ENCODE results near the gene UBE2H.
"Not testable (repeated sequence)": the region's sequence is repeated elsewhere in the genome, so short reads cannot be mapped to it uniquely, and the experiment has no call there.

Gene UBE2H

DNA sequence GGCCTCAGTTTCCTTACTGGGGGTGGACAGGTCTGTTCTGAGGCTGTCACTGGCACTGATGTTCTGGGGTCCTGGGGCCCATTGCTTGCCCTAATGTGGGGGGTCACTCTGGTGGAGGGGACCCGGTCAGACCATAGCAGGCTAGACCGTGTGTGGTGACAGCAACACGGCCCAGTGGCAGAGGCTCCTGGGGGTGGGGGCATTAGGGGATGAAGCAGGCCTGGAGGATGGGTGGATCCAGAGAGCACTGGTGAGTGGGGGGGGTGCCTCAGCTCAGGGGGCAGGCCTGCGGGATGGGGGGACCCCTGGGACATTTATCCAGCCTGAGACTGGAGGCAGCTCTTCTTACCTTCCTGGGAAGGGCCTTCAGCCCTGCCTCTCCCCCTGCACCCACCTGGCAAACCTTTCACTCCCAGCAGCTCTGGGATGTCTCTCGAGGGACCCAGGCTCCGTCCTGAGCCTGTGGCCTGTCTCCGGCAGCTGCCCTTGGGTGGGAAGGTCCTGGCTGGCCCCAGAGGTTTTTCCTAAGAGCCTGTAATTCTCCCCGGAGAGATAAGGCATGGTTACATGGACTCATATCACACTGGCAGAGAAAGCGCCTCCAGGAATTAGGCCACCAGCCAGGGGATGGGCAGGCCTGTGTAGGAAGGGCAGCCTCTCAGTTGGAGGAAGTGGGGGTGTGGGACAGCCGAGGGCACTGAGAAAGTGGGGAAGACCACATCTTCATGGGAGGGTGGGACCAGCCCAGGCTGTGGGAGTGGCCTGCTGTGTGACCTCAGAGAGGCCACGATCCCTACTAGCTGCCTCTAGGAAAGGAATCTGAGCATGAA, 147.7 kb downstream of the UBE2H start:
- DNase-seq = no peak

DNA sequence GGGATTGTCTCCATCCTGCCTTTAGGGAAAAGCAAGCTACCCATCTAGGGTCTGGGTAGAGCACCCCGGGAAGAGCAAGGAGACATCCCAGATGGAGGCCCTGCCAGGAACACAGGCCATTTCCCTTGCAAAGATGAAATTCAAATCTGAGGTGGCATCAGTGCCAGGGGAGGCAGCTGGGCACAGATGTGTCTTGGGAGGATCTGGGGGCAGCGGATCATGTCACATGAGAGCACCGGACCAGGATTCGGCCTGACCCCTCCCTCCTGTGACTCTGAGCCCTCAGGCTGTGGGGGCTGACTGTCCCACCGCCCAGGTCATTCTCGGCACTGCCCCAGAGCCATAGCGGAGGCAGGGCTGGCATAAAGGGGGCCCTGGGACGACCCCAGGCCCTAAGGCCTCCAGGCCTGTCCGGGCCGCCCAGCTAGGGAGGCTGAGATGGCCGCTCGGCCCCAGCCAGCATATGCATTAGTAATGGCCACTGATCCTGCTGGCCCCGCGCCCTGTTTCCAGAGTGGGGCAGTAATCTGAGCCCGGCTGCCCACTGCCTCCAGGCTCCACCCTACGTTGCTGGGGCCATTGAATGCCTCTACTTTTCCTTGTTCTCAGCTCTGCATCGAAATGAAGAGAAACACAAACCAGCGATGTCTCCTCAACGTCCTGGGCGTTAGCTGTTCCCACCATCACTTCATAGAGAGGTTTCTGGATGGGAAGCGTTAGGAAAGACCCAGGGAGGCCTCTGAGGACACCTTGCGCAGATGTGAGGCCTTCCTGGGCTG, 148.5 kb downstream of the UBE2H start:
- DNase-seq = no peak

DNA sequence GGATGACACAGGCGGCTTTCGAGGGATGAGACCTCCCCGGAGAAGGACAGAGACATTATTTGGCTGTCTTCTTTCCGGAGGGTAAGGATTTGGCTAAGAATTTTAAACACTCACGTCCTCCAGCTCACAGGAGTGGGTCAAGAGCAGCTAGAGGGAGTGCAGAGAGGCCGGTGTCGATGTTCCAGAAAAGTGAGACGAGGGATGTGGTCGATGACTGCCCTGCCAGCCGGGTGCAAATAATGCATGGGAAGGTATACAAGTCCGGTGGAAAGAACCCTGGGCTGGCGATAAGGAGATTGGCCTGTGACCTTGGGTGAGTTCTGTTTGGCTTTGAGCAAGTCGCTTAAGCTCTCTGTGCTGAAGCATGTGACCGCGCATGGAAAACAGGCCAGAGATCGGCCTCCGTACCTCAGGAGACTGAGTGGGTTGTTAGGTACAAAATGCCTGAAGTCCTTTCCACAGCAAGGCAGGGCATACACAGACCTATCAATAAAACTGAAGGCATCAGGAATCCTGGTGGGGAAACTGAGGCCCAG, 149.1 kb downstream of the UBE2H start:
- no peak for DNase-seq

DNA sequence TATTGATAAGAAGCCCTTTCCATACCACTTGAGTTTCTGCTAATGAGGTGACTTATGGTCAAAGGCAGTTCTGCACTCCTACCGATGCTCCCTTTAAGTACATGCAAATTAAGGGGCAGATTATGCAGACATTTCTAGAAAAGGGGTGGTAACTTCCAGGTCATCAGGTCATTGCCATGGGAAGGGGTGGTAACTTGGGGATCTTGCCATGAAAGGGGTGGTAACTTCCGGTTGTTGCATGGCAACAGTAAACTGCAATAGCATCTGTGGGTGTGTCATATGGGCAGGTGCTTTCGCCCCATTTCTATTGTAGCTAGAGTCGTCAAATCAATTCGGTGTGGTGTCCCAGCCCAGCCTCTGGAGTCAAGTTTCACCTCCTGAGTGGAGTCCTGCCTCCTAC, 150.9 kb downstream of the UBE2H start:
- no peak for DNase-seq

DNA sequence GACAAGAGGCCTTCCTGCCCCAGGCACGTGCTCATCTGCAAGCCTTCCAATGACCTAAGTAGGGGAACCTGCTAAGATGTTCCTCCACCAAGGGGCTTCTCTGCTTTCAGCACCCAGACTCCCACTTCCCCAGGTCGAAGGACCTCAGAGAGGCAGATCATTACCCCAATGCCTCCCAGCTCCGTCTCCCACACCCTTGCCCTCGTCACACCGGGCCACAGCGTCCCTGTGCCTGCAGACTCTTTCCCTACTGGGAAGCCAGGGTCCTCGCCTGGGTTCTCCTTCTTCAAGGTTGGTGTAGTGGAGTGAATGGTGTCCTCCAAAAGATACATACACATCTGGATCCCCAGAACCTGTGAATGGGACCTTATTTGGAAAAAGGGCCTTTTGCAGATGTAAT, 151.9 kb downstream of the UBE2H start:
- no peak for DNase-seq

DNA sequence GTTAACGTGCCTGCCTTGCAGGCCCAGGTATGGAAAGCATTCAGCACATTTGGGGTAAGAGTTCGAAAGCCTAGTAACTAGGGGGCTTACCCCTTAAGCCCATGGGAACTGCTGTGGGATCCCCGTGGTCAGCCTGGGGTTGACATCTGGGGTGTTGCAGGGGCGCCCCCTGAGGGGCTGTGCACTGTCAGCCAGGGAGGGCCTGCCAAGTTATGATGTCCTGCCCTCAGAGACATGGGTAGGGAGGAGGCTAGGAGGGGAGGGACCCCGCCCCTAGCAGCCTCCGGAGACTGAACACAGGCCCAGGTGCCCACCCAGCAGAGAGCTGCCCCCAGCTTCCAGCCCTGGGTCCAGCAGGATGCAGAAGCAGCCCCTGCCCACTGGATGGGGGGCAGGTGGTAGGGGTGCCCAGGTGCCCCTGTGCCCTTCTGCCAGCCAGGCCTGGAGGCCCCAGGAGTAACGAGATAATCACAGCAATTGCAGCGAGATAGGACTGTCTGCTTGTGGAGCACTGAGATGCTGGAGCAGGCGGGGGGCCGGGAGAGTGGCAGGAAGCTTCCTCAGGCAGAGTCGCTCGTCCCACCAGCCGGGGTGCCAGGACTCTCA, 153.3 kb downstream of the UBE2H start:
- no peak for DNase-seq

DNA sequence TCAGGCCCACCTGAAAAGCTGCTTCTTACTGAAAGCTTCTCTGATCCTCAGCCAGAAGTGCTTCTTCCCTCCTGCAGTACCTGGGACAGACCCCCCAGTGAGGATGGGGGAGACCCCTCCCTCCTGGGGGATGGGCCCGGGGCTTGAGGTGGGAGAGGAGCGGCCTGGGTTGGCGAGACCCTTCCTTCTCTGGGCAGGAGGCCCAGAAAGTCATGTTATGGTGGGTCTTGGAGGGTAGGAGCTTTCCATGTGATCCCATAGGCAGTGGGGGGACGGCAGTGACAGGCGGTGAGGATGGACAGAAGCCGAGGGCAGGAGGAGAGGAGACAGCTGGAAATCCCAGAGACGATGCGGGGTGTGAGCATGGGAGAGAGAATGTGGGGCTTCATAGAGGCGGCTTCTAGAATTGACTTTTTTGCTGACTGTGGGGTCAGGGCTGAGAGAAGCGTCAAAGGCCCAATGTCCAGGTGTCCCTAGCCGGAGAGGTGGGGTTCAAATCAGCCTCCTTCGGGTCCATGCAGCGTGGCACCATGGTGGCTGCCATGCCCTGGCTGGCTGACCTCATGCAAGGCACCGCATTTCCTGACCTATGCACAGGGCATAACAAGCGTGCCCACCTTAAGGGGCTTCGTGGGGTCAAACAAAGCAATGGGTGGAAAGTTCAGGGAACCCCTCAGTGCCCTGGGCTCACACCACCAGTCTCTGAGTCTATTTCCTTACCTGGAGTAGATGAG, 154.0 kb downstream of the UBE2H start:
- no peak for DNase-seq

DNA sequence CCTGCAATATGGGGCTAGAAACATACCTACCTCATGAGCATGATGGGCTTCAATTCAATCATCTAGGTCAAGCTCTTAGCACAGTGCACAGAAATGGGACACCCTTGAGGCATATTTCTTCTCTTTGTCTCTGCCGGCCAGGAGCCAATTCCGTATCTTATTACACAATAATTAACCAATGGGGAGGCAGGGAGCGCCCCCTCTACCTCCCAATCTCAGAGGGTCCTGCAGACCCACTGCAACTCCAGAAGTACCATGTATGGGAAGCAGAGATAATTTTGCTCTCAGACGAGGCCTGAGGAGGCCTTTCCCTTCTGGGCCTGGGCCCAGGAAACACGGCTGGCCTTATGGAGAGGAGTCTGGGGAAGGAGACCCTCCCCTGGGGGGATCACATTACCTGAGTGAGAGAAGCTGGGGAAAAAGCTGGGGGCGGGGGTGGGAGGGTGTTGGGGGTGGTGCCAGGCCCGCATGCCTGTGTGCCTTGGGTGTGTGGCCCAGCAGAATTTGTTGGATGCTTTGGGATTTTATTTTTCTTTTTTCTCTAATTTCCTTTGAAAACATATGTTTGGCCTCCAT, 155.5 kb downstream of the UBE2H start:
- DNase-seq = no peak

DNA sequence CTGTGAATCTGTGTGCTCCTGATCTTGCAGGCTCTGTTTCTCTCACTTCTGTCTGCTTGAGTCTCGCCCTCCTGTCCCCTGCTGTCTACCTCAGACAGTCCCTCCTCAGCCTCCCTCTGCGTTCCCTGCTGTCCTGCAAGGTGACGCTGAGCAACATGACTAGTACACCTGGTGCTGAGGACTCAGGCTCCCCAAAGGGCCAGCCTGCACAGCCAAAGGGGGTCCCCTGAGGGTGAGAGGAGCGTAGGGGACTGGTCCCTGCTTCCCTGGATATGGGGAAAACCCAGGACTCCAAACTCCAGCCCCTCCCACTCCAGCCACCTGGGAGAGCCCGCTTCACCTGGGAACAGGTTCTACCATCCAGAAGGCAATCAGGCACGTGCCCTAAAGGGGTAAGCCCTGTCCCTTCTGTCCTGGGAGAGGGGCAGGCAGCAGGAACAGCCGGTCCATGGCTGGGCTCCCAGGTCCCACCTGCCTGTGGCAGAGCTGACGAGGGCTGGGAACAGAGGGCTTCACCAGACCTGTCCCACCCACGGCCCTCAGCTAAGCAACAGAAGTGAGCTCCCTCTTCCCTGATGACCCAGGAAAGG, 156.5 kb downstream of the UBE2H start:
- no peak for DNase-seq

DNA sequence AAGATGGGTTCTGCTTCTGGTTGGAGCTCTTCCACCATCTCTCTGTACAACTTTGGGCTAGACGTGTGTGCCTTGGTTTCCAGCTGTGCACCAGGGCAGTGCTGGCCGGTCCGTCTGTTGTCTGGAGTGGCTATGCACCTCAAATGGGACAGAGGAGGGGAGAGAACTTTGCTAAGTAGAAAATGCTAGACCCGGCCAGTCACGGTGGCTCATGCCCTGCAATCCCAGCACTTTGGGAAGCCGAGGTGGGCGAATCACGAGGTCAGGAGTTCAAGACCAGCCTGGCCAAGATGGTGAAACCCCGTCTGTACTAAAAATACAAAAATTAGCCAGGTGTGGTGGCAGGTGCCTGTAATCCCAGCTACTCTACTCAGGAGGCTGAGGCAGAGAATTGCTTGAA, 158.3 kb downstream of the UBE2H start:
- not testable (repeated sequence) for DNase-seq

DNA sequence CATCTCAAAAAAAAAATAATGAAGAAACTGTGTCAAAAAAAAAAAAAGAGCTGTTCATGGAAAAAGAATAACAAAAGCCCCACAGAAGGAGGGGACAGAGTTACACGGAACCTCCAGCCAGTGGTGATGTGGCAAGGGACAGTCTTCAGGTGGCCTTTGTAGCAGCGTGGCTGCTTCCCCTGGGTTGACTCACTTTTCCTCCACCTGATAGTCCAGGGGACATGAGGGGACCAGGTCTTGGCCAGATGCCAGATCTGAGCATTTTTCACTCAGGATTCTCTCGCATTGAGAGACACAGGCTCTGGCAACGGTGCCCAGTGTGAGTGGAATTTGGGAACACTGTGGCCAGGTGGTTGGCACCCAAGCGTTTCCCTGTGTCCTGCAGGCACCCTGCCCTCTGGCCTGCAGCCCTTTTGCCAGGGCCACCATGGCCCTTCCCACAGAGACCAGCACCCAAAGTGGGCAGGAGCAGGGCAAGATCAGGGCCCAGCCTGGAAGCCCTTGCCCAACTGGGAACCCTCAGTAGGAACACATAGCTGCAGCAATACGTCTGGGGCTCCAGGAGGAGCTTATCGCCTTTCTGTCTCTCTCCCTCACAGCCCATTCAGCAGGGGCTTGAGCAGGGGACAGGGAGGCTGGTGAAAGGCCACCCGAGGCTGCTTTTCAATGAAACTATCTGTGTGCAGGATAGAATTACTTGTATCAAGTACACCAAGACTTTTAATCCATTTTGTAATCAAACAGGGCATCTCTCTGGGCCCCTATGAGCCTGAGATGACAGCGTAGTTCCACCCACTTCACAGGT, 159.1 kb downstream of the UBE2H start:
- no peak for DNase-seq

DNA sequence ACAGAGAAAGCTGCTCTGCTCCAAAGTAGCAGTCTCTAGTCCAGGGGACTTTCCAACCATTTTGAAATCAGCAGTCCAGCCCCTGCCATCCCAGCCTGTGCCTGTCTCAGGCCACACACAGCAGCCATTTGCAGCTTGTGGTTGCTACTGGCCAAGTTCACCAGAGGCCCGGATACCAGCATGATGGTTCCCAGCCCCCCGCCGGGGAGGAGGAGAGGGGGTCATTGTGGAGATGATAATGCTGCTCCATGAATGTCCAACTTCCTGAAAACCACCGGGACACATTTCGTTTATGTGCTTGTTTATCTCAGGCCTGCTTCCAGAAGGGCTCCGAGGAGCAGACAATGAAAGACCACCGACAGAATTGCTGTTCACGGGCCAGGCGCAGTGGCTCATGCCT, 160.0 kb downstream of the UBE2H start:
- DNase-seq = no peak

DNA sequence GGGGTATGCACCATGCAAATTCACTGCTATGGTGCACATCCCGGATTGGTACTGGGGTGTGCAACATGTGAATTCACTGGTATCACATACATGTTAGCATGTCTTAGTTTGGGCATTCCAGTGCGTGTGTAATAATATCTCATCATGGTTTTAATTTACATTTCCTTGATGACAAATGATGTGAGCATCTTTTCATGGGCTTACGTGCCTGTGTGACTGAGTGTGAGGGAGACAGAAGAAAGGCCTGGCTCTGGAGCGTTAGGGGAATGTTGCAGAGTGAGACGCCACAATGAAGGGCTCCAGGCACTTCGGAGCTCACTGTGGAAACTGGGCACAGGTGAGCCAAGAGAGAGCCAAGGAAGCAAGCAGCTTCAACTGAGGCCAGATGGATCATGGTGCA, 162.6 kb downstream of the UBE2H start:
- no peak for DNase-seq

DNA sequence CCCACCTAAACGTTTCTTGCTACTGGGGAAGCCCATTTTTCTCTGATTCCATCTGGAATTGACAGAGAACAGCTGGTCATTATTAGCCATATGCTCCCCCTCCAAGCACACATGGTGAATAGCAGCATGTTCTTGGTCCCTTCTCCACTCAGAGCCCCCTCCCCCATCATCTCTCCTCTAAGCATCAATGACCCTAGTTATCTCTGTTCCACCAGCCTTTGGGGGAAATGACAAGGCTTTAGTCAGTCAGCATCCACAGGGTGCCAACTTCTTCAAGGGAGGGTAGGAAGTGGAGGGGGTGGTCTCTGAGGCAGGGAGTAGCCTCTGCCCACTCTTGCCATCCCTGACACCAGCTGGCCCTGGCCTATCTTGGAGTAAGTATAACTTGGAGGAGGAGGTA, 163.1 kb downstream of the UBE2H start:
- DNase-seq = no peak

DNA sequence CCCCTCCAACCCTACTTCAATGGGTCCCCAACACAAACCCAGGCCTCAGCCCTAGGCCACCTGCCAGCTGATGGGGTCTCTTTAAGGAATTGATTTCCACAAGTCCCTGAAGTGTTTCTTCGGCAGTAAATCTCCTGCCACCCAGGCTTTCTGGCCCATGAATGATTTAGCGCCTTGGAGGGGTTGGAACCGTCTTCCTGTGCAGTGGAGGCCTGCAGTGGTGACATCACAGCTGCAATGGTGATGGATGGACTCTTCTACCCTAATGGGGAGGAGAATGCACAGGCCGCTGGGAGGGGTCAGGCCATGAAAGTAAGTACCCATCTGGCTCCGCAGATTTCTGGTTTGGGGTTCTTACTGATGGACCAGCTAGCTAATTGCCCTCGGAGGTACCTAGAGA, 163.8 kb downstream of the UBE2H start:
- DNase-seq = no peak

DNA sequence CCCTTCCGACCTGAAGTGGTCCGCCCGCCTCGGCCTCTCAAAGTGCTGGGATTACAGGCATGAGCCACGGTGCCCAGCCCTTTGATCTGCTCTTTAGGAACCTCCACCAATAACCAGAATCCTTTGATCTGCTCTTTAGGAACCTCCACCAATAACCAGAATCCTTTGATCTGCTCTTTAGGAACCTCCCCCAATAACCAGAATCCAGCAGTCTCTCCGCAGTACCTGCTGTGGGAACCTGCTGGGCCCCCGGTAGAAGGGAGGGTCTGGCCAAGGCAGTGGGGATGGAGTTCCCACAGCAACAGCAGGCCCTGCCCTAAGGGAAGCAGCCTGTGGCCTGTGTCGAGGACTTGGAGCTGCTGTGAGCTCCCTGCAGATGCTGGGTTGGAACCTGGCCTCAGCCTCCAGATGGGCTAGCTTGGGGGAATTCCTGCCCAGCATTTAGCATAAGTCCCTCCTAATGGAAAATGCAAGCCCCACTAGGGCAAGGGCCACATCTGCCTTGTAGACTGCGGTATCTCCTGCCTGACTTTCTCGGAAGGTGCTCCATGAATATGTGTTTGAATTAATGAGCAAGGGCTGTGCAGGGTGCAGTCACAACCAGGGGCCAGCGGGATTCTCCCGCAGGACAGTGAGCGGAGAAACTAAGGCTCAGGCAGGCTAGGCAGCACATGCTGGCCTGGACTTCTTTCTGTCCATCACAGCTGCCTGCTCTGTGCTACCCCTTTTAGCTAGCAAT, 165.8 kb downstream of the UBE2H start:
- no peak for DNase-seq

DNA sequence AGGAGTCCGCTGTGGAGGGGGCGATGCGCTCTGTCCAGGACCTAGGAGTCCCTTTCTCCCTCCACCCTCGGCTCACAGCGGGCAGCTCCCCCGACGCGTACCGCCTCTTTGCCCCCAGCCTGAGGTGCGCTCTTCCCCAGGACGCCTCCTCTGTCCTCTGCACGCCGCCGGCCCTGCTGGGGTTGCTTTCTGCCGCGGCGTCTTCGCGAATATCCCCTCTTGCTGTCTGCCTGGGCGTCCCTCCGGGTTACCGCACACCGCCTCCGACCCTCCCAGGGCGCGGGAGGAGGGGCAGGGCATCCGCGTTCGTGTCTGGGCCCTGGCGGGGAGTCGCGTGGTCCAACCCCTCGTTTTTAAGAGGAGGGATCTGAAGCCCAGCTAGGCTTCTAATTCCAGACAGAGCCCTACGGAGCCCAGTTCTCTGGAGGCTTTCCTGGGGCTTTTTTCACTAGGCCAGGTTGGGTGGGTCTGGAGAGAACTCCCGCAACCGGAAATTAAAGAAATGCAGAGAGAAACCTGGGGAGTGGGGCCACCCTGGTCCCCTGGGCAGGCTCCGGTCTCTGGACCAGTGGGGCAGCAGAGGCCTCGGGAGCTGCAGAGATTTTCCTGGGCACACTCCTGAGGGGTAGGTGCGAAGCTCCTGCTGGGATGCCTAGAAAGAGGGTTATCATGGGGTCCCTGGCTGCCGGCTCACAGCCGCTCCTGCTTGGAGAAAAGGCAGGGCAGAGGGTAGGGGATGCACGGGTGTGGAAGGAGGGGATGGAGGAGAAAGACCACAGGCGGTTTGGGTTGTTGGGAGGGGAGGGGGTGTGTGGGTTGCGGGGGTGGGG, 166.9 kb downstream of the UBE2H start:
- no peak for DNase-seq

DNA sequence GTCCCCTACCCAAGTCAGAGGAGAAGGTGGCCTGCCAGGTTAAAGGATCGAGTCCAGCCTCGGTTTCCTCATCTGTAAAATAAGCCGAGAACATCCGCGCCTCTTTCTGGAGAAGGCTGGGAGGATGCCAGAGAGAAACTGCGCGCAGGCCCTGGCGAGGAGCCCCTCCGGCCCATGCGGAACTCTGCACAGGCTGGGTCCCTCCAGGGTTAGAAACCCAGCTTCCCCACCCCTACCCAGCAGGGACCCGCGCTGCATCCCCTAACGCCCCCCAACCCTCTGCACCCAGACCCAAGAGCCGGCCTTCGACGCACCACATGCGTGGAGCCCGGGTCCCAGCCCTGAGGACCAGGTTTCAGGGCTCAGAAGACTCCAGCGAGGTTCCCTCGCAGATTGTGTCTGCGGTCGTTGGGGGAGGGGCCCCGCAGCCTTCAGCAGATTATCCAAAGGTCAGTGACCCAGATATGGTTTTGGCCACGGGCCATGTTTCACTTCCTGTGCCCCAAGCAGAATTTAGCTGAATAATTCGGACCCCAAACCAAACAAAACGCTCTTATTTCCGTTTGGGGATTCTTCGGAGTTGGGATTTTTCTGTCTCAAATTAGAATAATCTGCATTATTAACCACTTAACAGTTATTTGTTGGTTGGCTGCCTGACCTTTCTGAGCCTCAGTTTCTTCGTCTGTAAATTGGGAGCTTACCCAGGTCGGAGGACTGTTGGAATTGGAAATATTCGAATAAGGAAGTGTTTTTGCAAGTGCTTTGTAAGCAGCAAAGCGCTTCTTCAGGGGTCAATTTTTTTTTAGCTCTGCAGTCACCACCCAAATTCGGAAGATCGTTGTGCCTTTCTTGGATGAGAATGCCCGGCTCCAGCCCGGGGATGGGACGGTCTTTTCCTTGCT, 167.7 kb downstream of the UBE2H start:
- DNase-seq = no peak

DNA sequence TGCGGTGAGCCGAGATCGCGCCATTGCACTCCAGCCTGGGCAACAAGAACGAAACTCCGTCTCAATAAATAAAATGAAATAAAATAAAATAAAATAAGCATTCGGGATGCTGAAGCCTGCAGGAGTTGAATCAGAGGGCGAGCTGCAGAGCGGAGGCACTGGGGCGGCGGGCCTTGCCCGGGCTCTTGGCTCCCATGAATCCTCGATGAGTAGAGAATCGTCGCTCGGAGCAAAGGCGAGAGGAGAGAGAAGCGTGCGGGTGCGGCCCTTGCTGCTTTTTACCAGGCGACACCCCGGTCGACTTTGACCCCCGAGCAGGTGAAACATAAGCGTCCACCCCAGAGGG, 168.3 kb downstream of the UBE2H start:
- no peak for DNase-seq

Data from SHP77 treated with DMSO at 0.1 percent for 48 hours (cell line).